ENCODE measurements around the gene PIK3R6. TPM values are rescaled to one million over a fixed set of nuclear protein-coding genes. Genes with fewer than 3 reads are reported as not detected.
"Not testable (repeated sequence)": the region's sequence is repeated elsewhere in the genome, so short reads cannot be mapped to it uniquely, and the experiment has no call there.

Gene PIK3R6
- total RNA-seq, 2 donors from 2014 or later, result 2.1 to 2.5 TPM

- Mint-ChIP-seq H3K27ac (no peak overlapping the region), H3K9me3 (no peaks in the 10 kb centered on the region), H3K36me3 (ENCODE audit: low read depth) (no peaks in the 10 kb centered on the region), H3K4me3 (no peak overlapping the region), H3K4me1 (peaks cover 31% of the 10 kb centered on the region), H3K27me3 (ENCODE audit: insufficient read depth) (no peaks in the 10 kb centered on the region)
- TF ChIP-seq CTCF (conservative IDR thresholded peaks at IDR 0.05), result no peak
- no peaks in the 10 kb centered on the region for H3K27me3 ChIP-seq (ENCODE audit: control insufficient read depth, insufficient read depth, low read length, poor library complexity, severe bottlenecking)
- WGBS, 2 experiments (ENCODE audit: insufficient coverage in 1 of 2, insufficient read length in 1 of 2), result 62 to 78% methylated on average over 5 of the region's 5 CpGs
- H3K9ac ChIP-seq (ENCODE audit: extremely low read depth, low read length, poor library complexity, severe bottlenecking), result no peak overlapping the region
- no peak overlapping the region for H3K27ac ChIP-seq (ENCODE audit: low read depth, low read length)
- no peaks in the 10 kb centered on the region for H3K36me3 ChIP-seq (ENCODE audit: control insufficient read depth, insufficient read depth, low read length)
- H3K4me3 ChIP-seq (ENCODE audit: low read length), result no peak overlapping the region
- peak; percentile 31 for DNase-seq
- H3K9me3 ChIP-seq (ENCODE audit: control insufficient read depth, low read length), result no peaks in the 10 kb centered on the region
- peaks cover 8% of the 10 kb centered on the region for H3K4me1 ChIP-seq (ENCODE audit: control insufficient read depth, insufficient read depth, low read length)
Measured at GRCh38 chr17:8857919-8858318, 9.6 kb downstream of the PIK3R6 start.

- no peaks in the 10 kb centered on the region for H3K9me3 Mint-ChIP-seq
Measured at GRCh38 chr17:8856869-8857575, 10.5 kb downstream of the PIK3R6 start.

GRCh38 chr17:8856205-8856603, 11.3 kb downstream of the PIK3R6 start:
- not testable (repeated sequence) for H3K4me1 ChIP-seq (ENCODE audit: control insufficient read depth, insufficient read depth, low read length); H3K27me3 Mint-ChIP-seq (ENCODE audit: insufficient read depth); H3K27me3 ChIP-seq (ENCODE audit: control insufficient read depth, insufficient read depth, low read length, poor library complexity, severe bottlenecking); H3K36me3 Mint-ChIP-seq (ENCODE audit: low read depth); H3K36me3 ChIP-seq (ENCODE audit: control insufficient read depth, insufficient read depth, low read length); H3K4me3 ChIP-seq (ENCODE audit: low read length); H3K27ac Mint-ChIP-seq; H3K27ac ChIP-seq (ENCODE audit: low read depth, low read length); H3K9me3 ChIP-seq (ENCODE audit: control insufficient read depth, low read length); H3K4me3 Mint-ChIP-seq; H3K9me3 Mint-ChIP-seq; H3K9ac ChIP-seq (ENCODE audit: extremely low read depth, low read length, poor library complexity, severe bottlenecking)
- WGBS, 2 experiments (ENCODE audit: insufficient coverage in 1 of 2, insufficient read length in 1 of 2), result 82 to 95% methylated on average over 3 to 6 of the region's 6 CpGs
- DNase-seq, result peak; percentile 7
- peaks cover 27% of the 10 kb centered on the region for H3K4me1 Mint-ChIP-seq

More at GRCh38 chr17:8856869-8857575, 10.5 kb downstream of the PIK3R6 start:
- Histone ChIP-seq H3K4me3 (ENCODE audit: low read length) (no peak overlapping the region), H3K9me3 (ENCODE audit: control insufficient read depth, low read length) (no peaks in the 10 kb centered on the region), H3K36me3 (ENCODE audit: control insufficient read depth, insufficient read depth, low read length) (no peaks in the 10 kb centered on the region), H3K9ac (ENCODE audit: extremely low read depth, low read length, poor library complexity, severe bottlenecking) (no peak overlapping the region), H3K27me3 (ENCODE audit: control insufficient read depth, insufficient read depth, low read length, poor library complexity, severe bottlenecking) (no peaks in the 10 kb centered on the region), H3K4me1 (ENCODE audit: control insufficient read depth, insufficient read depth, low read length) (peaks cover 8% of the 10 kb centered on the region), H3K27ac (ENCODE audit: low read depth, low read length) (no peak overlapping the region)
- no peak for TF ChIP-seq CTCF (conservative IDR thresholded peaks at IDR 0.05)
- Mint-ChIP-seq H3K4me3 (no peak overlapping the region), H3K4me1 (peaks cover 27% of the 10 kb centered on the region), H3K27me3 (ENCODE audit: insufficient read depth) (no peaks in the 10 kb centered on the region), H3K27ac (no peak overlapping the region), H3K36me3 (ENCODE audit: low read depth) (no peaks in the 10 kb centered on the region)
- peak; percentile 45 for DNase-seq
- 76 to 79% methylated on average over 8 to 14 of the region's 14 CpGs for WGBS, 2 experiments (ENCODE audit: insufficient coverage in 1 of 2, insufficient read length in 1 of 2)
